Measurements from ENCODE around the gene ATRIP. TPM values are rescaled to one million over a fixed set of nuclear protein-coding genes. Genes with fewer than 3 reads are reported as not detected.
A peak's percentile ranks its signal among the peaks of the same experiment; 100 is the strongest.
"Not testable (repeated sequence)": the region's sequence is repeated elsewhere in the genome, so short reads cannot be mapped to it uniquely, and the experiment has no call there.

The ATRIP gene
- 13.9 and 14.1 TPM in 2 replicates for total RNA-seq (2014; rRNA removed)
- 7.8 TPM for polyA plus RNA-seq (2012)

GRCh38 chr3:48446425-48447193 is at the start of gene ATRIP:
Gene ATRIP (plus strand): TSS chr3:48446737. CDS start chr3:48446846, 109 bp downstream.
- DNase-seq (ENCODE audit: low read depth) = peak; percentile 83

- no peak for DNase-seq (ENCODE audit: low read depth)
Observed at GRCh38 chr3:48397767-48398681, 48.5 kb upstream of the ATRIP start.

DNA sequence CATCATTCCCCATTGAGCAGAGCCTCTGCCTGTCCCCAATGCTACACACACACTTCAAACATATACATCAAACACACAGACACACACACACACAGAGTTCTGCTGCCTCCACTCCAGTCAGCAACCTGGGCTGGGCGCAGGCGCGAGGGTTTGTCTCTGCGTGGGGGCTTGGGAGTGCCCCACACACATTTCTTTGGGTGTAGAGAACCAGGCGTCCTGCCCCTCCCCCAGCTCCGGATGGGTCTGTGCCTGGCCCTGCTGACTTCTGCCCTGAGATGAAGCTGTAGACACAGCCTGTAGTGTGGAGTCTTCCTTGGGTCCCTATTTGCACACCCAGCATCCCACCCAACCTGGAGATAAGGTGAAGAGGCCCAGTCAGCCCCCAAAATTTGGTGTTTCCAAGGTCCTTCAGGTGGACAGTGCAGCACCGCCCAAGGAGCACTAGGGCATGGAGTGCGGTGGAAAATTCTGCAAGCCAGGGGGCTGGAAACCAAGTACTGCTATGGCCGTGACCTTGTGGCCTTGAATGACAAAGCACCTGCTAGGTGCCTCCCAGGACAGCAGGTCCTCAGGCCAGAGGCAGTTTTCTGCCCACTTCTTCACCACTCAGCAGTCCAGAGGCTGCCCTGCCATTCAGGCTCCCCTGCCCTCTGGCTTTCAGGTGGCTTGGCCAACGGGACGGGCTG is 47.7 kb upstream of the ATRIP start:
- DNase-seq (ENCODE audit: low read depth) = no peak

DNA sequence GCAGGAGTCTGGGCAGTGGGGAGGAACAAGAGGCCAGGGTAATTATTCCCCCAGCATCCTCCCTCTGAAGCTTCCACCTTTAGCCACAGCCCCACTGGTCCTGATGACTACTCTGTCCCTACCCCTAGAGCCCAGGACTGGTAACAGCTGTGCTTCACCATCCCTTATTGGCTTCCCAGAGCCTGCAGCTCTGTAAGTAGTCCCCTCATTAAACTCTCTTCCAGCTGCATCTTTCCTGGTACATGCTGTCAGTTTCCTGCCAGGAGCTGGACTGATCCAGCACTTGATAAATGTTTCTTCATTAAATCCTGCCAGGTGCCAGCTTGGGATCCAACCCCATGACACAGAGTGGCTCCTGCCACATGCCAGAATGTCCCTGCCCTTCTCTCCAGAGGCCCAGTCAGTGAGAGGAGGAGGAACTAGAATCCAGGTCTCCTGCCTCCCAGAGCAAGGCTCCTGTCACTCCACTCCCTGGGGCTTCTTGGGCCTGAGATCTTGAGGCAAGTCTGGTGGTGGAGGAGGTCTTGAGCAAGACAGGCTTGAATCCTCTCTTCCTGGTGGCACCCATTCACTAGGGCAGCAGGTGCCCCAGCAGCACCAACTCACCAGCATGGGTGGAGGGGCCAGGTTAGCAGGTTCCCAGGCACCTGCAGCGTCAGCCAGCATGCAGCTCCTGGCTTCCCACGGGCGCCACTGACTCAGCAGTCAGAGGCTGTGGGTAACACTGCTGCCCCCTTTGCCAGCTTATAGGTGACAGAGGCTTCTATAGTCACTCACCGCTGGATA is 47.0 kb upstream of the ATRIP start:
- DNase-seq (ENCODE audit: low read depth) = no peak

DNA sequence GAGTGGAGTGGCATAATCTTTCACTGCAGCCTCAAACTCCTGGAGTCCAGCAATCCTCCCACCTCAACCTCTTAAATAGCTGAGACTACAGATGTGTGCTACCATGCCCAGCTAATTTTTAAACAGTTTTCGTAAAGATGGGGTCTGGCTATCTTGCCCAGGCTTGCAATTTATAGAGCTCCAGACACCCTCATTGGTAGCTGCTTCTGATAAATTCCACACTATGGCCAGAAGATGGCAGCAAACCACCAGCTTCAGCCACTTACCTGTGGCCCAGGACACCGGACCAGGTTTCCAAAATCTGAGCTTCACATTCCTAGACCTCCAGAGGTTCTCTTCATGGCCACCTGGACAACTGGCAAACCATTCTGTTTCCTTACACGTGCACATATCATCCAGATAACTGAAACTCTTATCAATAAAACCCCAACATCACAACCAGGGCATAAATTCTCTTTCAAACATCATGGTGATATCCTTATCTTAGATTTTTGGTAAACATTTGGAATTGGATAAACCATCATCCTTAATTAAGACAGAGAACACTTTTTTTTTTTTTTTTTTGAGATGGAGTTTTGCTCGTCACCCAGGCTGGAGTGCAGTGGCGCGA is 45.6 kb upstream of the ATRIP start:
- peak; percentile 57 for DNase-seq (ENCODE audit: low read depth)

DNA sequence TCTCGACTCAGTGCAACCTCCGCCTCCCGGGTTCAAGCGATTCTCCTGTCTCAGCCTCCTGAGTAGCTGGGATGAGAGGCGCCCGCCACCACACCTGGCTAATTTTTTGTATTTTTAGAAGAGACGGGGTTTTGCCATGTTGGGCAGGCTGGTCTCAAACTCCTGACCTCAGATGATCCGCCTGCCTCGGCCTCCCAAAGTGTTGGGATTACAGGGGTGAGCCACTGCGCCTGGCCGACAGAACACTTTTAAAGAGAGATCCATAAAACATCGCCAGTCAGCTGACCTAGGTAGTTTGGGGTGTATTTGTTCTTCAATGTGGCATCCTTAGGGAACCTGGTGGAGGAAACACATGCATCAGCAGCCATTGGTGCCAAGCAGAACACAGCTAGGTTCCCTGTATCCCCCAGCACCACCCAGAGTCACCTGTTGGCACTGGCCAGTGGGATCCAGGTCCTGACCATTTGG is 45.1 kb upstream of the ATRIP start:
- DNase-seq (ENCODE audit: low read depth) = not testable (repeated sequence)

GRCh38 chr3:48402281-48402732 is 44.2 kb upstream of the ATRIP start:
- DNase-seq (ENCODE audit: low read depth) = peak; percentile 90

DNA sequence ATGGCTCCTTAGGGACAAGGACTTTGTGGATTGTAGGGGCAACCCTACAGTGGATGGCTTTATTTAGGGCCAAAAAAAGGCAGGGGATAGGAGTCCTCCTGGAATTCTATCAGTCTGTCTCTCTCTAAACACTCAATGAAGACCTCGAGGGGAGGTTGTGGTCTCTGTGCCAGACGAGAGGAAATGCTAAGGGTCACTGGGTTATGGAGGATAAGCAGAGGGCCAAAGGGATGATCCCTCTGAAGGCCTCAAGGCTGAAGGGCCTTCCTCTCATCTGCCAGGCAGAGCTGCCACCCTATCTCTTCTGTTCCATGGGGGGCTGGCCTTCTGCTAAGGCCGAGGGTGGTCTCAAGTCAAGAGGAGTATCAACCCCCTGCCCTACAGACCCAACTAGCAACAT is 43.6 kb upstream of the ATRIP start:
- DNase-seq (ENCODE audit: low read depth) = no peak

DNA sequence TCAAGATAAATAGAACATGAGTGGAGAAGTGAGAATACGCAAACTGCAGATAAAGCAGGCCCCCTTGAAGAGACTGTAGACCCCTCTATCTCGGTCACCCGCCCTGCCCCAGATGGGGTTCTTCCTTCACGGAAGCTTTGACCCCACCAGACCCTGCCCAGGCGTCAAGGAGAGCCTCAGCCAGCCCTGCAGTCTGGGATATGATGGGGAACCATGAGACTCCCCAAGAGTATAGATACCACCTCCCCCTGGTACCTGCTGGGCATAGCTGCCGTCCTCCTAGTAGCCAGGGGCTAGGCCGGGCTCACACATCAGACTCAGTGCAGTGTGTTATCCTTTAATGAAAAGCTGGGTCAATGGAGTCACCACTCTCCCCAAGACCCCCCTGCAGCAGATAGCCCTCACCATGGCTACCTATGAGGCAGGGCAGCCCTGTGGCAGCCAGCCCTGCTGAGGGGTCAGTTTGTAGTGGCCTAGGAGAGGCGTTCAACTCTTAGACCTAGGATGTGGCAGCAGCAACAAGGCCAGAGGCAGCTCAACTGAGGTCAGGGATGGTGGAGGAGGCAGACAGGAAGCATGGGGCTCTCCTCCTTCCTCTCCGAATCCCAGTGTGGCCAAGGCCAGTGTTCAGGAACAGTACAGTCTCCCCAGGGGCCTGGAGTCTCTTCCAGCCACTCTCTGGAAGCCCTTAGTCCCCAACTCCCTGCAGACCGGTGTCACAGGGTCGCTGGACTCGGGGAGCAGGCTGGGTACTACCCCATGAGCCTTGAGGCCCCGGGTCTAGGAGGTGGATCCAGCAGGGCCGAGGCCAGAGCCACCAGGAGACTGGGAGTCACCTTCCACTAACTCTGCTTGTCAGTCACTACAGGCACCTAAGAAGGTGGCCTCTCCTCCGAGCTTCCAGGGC is 42.8 kb upstream of the ATRIP start:
- DNase-seq (ENCODE audit: low read depth) = no peak

DNA sequence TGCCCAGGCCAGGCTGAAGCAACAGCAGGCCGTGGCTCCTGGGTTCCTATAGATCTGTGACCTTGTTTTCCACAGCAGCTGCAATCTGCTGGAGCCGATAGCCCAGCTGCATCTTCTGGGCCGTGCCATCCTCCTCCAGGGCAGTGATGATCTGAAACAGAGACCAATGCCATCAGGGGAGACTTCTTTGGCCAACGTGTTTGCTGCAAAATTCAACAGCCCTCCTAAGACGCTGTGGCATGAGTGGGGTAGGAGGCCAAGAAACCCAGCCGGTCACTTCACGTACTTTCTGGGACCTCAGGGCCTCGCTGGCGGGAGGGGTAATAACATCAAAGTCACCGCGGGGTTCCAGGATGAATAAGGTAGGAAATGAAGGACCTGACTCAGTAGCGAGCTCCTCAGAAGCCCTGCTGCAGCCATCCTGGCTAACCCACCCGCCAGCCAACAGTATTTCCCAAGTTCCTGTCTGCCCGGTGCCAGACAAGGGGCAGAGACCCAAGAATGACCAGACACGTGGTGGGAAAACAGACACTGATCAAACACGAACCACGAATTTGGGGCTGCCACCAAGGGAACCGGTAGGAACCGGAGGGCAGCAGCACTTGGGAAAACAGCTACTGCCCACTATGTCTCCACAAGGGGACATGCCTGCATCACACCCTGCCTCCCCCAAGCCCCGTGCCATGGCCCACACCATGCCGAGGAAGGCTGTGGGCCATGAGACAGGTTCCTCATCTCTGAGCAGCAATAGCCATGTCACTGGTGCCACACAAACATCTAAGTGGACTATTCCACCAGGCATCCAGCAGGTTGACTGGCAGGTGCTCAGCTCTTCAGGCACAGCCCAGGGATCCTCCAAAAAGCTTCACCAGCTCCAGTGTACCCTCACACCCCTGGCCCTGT is 41.8 kb upstream of the ATRIP start:
- DNase-seq (ENCODE audit: low read depth) = no peak

DNA sequence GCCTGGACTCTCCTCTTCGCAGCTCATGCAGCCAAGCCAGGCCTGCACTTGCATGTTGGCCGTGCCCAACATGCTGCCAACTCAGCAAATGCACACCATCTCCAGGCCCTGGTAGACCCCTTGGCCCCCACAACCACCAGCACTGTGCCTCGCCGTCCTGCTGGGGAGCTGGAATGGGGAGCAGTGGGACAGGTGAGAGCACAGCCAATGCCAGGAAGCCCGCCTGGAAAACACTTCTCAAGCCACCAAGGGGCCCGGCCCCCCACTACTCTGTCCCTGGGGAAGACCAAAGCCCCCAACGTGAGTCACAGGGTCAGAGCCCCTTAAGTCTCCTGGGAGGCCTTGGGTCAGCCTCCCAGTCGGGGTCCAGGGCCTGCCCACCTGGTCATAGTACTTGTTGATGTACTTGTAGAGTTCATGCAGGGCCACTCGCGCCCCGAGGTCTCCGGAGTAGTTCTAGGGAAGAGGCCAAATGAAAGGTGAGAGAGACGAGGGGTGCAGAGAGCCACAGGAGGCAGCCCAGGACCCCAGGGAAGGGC is 41.1 kb upstream of the ATRIP start:
- no peak for DNase-seq (ENCODE audit: low read depth)

GRCh38 chr3:48405971-48406370 is 40.6 kb upstream of the ATRIP start:
- no peak for DNase-seq (ENCODE audit: low read depth)

DNA sequence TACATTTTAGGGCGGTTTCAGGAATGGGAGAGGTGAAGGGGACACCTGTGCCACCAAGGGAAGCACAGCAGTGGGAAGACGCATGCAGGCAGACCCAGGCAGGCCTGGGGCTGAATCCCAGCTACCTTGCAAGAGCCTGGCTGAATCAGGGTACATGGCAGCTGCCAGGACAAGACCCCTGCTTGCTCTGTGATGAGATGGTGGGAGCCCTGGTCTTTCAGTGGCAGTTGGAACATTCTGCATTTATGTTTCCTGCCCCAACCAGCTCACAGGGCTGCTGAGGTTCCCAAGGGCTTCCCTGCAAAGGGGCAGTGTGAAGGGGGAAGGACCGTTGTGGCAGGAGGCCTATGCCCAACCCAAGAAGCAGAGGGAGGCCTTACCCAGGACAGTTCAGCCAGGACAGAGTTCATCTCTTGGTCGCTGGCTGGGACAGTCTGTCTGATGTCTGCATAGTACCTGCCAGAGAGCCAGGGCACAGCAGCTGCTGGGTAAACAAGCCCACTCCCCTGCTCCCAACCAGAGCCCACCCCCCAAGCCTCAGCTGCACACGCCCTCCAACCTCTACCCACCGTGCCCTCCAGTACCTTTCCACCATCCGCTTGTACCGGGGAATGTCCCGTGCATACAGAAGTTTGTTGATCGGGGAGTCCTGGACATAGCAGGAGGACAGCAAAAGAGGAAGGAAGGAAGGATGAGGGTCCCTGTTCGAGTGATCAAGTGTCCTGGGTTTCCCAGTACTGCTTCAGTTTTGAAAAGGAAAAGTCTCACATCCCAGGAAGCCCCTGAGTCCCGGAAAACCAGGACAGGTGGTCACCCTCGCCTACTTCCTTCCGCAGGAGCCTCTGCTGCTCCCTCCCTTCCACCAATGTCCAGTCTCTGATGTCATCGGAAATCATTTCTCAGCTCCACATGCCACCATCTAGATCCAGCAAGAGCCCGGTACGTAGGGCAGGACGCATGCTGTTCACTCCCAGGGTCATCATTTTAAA is 39.8 kb upstream of the ATRIP start:
- no peak for DNase-seq (ENCODE audit: low read depth)

DNA sequence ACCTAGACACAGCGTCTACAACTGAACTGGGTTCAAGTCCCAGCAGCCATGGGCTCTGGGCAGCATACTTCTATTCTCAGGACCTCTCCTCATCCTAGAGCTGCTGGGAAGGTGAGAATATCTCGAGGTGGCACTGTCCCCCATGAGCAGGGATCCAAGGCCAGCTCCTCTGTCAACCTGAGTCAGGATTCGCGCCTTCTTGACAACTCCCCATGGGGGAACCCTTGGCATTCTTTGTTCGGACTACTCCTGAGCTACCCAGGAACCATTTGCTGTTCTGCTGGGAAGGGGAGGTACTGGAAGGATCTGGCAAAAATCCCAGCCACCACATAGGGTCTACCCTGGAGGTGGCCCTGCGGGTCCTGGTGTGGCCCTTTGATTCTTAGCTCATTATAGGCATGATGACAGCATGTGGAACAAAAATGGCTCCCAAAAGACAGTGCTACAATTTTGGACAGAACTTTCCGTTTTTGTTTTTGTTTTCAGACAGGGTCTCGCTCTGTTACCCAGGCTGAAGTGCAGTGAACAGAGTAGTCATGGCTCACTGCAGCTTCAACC is 38.9 kb upstream of the ATRIP start:
- no peak for DNase-seq (ENCODE audit: low read depth)

DNA sequence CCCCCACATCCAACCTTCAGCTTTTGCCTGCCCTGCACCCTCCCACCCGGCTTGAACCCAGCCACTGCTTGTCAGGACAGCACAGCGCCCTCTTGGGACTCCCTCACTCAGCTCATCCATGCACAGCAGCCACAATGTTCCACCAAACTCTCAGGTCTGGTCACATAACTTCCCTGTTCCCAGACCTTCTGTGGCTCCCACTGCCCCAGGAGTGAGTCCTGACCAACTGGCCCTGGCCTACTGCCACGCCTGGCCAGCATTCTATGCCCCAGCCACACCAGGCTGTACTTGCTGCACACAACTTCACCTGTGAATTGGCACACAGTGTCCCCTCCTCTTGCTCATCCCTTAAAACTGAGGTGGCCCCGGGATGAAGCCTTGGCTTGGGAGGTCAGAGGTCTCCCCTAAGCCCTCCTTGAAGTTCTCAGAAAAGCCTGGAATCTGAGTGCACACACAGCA is 37.7 kb upstream of the ATRIP start:
- no peak for DNase-seq (ENCODE audit: low read depth)
